LoVo (cell line): ENCODE measurements around the gene SH3PXD2A.
"Not testable (repeated sequence)": the region's sequence is repeated elsewhere in the genome, so short reads cannot be mapped to it uniquely, and the experiment has no call there.

Experiments used
- DNase-seq: peaks from one replicate; pipeline ENCODE4 v3.0.0-alpha.2; 2016; ENCODE audit warnings: low spot score

Gene SH3PXD2A

DNA sequence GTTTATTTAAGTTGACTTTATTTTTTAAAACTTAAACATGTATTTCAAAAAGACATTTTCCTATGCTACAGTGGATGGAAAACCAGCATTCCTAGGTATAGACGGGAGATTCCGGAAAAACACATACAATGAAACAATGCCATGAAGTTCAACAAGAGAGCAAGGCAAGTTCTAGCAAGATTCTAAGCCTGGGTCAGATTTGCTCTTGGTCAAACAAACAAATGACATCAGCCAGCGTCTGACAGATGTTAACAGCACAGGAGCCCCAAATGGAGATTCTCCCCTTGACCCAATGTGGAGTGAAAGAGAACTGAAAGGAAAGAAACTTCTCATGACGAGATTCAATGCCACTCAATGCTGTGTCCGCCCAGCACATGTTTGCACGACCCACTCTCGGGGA lies 212.0 kb downstream of the SH3PXD2A start:
- no peak for DNase-seq

DNA sequence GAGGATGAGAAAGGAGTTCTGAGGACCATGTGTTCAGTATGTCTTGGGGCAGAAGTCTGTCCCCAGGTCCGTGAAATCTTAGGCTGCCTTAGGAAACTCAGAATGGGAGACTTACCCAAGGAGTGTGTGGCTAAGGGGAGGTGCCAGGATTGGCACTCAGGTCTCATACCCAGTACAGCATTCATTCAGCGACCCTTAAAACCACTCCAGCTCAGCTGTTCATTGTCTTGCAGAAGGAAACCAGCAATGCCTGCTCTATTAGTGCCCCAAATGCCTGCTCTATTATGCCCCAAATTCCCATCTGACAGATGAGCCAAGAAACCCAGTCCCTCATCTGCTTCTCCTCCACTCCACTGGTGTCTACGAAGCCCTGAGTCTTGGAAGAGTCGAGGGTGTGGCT lies 214.1 kb downstream of the SH3PXD2A start:
- DNase-seq, result no peak

DNA sequence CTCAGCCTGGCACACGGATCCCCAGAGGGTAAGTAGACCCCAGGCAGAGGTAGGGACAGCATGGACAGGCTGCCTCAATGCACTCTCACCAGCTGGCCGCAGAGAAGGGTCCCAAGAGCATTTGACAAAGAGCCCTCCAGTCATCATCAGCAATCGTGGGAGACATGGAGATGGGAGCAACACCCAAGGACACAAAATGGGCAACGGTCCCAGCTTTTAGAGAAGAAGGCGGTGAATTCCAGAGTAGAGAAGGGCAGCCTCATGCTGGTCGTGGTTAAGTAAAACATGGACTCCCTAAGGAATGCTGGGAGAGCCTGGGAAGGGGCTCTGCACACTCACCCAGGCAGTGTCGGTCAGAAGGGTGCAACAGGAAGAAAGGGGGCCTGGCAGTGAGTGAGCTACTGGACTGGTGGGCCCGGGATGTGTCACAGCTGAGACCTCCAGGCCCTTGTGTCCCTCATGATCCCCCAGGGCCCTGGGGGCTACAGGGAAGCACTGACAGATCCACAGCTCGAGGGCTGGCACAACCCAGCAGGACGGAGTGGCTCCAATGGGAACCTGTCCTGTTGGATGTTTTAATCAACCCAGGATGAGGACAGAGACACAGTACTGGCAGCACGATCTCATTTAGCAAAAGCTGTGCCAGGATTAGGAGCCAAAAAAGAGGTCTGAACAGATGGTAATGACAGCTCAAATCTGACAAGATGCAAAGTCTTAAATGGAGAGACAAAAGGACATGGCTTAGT lies 214.8 kb downstream of the SH3PXD2A start:
- no peak for DNase-seq

DNA sequence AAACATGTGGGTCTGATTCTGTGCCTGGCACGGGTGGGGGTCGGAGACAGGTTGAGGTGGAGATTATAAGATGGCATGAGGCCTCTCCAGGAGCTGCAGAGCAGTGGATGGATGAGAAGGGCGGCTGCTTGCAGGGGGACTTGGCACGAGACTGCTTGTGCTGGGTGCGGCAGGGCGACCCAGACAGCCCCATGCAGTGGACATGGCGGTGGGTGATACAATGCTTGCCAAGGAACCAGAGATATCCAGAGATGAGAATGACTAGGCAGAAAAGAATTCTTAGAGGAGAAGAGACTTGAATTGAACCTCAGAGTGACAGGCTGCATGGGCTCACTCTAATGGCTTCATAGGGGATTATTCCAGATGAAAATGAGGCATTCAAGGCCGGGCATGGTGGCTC lies 216.4 kb downstream of the SH3PXD2A start:
- DNase-seq, result no peak

DNA sequence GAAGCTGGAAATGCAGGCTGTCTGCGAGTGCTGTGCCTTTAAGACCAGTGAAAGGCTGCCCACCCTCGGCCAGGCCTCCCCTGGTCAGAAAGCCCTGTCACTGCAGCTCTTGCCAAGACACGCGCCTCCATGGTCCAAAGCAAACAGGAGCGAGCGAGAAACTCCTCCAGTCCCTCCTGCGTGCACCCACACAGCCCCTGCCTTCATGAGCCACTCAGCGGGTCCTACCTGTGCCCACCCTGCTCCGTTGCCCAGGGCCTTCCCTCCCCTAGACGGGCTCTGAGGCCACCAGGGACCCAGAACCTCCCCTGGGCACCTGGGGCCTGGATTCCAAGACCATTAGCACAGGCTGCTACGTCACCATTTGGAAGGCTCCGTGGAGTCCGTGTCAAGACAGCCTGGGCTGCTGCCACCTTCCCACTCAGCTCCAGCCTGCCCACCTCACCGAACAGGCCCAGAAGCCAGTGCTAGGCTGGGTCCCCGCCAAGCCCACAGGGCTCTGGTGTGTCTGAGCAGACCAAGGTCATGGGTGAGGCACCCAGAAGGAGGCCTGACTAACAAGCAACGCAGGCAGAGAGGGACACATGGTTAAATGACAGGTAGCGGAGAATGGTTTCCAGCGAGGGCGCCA lies 217.3 kb downstream of the SH3PXD2A start:
- DNase-seq, result no peak

DNA sequence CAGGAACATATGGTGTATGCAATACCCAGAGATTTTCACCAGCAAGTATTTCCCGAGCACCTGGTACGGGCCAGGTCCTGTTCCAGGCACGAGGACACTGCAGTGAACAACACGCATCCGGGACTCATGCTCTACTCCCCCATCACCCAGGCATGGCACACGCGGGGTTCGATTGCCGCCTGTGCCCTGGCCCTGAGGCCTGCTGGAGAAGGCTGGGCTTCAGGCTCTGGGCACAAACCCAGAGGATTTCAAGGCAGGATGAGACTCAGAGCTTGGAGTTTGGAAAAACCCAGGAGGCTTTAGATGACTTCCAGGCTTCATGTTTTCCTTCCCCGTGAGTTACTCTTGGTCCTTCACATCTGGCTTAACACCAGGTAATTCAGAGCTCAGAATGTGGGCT lies 218.4 kb downstream of the SH3PXD2A start:
- DNase-seq, result no peak

DNA sequence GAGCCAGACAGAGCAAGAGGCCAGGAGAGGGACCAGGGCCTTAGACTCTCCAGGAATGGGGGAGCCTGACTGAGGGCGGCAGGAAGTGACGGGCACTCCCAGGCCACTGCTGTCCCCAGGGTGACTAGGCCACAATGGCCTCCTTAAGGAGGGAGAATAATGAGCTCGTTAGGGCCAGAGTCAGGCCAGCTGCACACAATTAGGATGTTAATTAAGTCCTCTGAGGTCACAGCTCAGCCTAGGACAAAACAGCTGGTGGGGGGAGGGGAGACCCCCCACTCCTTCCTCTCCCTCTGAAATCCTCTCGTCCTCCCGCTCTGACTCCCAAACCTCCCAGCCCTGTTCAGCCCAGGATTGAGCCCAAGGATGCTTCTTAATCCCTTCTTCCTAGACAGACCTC lies 218.9 kb downstream of the SH3PXD2A start:
- DNase-seq, result no peak

DNA sequence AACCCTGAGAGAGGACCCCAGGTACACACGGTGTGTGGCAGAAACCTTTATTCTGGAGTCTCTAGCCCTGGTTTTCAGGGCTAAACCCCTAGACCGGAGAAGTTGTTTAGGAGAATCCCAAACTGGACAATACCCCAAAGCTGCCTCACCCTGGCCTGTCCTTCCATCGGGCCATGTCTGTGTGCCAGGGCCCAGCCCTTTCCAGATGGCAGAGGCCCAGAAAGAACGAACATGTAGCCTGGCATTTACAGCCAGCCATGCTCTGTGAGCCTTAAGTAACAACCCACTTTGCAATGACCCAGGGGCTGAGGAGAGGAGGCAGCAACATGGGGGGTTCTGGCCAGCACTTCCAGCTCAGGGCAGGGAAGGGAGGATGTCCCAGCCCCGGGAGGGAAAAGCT lies 219.8 kb downstream of the SH3PXD2A start:
- no peak for DNase-seq

DNA sequence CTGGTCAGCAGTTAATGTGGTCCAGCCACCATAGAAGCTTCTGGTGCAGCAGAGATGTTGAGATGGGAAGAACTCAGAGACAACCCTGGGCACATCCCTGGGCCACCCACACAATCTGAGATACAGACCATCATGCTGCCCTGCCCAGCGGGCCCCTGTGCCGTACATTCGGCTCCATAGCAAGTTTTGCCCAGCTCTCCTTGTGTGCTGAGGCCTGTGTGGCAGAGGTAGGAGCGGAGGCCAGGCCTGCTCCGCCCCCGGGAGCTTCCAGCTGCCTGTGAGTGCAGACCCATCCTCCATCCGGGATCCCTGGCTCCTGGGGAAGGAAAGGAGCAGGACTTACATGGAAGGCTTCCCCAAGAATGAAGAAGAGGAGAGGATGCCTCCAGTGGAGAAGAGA lies 221.5 kb downstream of the SH3PXD2A start:
- DNase-seq, result no peak

DNA sequence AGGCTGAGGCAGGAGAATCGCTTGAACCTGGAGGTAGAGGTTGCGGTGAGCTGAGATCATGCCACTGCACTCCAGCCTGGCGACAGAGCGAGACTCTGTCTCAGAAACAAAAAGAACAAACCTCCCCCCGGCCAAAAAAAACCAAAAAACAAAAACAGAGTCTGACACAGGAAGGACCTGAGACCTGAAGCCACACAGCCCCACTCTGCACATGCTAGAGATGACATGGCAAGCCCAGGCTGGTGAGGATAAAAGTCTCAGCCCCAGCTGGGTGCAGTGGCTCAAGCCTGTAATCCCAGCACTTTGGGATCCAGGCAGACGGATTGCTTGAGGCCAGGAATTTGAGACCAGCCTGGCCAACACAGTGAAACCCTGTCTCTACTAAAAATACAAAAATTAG lies 222.5 kb downstream of the SH3PXD2A start:
- DNase-seq, result not testable (repeated sequence)

DNA sequence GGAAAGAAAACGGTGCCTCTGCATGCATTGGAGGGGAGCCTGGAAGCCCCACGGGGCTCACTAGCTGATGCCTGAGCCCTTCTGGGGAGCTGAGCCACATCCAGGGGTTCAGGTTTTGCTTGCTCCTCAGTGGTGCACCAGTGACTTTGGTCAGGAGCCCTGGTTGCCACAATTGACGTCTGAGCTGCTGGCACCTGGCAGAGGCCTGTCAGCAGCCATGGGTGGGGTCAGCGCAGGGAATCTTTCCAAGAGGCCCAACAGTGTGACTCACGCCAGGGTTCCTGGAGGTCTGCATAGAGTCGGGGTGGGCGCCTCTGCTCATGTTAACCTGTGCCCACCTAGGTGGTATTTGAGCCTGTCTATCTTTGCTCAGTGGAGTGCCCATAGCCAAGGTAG lies 223.1 kb downstream of the SH3PXD2A start:
- DNase-seq, result no peak

DNA sequence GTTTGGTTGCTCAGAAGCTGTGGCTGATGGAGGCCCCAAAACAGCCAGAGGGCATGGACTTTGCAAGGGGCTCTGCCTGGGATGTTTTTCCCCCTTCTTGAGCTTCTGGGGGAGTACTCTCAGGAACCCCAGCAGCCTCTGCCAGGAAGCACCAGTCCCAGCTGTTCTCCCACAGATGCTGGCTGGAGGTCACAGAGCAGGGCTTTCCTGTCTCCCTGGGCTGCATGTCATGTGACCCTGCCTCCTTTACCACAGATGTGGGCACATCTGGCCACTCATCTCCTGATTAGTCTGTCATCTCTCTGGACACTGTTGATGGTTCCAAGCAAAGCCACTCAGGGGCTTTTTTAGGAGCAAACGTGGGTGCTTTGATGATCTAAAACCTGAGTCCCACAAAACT lies 225.2 kb downstream of the SH3PXD2A start:
- DNase-seq, result no peak

DNA sequence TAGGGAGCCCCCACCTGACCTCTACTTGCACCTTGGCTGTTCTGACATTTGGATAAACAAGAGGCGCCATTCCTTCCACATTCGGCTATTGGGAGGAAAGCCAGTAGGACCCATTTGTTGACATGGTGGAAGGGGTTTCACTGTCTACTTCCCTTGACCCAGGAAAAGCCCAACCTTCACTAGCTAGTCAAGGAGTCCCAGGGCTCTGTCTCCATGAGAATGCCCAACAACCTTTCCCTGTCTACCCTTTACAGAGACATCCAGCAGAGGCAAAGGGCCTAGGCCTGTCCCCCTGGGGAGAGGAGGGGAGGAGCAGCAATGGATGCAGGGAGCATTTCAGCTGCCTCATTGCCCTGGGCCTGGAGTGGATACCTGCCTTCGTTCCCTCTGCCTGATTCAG lies 225.8 kb downstream of the SH3PXD2A start:
- DNase-seq, result no peak

DNA sequence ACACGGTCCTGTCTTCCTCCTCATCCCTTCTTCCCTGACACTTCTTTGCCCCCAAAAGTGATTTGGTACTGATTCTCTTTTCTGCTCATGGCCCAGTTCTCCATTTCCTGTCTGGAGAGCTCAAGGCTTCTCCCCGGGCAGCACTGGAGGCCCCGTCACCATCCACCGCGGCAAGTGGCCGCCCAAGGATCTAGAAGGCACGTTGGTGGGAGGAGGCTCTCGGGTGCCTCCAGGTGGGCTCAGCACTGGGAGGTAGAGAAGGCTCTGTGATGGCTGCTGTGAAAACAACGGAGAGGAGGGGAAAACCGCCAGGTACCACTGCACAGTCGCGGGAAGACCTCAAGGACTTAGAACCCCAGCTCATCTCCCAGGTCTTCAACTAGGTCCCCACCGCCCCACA lies 227.5 kb downstream of the SH3PXD2A start:
- no peak for DNase-seq

DNA sequence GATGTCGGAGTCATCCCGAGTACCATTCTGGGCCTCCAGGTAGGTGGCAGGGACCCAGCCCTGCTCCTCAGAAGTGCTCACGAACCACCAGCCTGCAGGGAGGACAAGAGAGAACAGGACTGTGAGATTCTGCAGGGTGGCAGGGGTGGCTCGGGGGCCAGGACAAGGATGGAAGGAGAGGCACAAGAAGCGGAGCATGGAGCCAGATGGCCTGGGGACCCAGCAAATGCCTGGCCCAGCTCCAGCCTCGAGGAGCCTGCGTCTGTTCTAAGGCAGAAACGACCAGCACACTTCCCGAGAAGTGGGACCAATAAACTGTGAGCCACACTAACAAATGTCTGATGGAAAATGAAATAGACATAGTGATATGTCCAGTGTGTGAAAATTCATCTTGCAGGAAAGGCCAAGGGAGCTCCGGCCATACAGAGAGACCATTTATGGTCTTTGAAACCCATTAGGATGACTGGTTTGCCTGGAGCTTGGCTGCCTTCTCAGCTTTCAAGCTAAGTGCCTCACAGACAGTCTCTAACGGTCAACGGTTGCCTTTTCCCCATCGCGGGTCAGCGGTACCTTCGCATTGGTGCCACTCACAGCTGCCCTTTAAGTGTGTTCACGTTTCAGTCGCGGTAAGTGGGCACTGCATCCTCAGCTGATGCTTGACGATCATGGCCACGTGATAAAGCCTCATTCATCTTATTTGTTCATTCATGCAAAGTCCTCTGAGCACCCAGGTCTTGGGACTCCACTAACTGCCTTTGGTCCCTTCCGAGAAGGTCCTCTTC lies 228.1 kb downstream of the SH3PXD2A start:
- DNase-seq, result no peak

DNA sequence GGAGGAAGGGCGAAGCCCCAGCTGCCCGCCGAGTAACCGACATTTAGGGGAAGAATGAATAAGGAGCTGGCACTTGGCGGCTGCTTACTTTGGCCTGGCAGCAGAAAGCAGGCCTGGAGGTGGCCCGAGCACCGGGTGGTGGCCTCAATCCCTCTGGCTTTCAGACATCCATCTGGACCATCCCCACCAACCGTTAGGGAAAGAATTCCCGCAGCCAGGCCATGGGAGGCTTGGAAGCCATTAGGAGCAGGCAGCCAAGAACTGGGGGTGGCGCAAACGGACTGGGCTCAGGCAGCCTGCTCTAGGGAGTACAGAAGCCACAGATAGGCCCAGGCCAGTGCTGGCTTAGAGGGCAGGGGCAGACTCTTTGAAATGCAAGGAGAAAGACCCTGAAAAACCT lies 229.2 kb downstream of the SH3PXD2A start:
- no peak for DNase-seq

DNA sequence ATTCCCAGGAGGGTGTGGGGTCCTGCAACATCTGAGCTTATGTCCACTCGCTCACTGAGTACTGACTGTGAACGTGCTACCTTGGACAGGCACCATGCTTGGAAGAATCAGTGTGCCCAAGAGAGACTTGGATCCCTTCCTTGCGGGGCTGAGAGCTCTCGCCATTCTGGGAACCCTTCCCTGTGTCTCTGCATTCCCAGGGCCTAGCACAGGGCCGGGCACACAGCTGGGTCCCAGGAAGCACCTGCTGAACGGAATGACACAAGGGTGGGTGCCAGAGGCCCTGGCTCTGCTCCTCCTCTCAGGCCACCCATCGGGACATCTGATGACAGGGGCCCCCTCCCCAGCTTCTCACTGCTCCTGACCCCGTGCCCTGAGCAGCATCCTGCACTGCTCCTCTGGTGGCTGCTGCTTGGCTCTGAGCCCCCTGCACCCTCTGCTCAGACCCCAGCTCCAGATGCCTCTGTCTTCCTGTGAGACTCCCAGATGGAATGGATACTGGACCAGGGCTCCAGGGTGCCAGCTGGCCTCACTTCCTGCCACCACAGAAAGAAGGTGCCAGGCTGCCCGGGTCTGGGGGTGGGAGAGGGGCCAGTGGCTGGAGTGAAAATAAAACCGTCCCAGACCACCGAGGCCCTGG lies 232.3 kb downstream of the SH3PXD2A start:
- no peak for DNase-seq

DNA sequence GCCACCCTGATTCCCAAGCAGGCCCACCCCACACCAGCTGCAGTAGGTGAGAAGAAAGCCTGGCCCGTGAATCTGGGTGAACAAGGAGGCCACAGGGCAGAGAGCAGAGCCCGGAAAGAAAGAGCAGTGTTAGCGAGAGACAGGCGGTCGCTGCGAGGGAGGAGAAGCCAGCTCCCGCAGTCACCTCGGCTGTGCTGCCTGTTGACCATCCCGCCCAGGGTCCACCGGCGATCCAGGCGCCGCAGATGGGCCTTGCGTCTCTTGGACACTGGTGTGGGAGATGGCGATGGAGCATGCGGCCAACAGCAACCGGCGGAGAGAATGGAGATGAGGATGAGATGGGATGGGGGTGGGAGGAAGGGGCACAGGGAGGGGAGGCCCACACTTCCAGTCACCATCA lies 233.1 kb downstream of the SH3PXD2A start:
- no peak for DNase-seq

DNA sequence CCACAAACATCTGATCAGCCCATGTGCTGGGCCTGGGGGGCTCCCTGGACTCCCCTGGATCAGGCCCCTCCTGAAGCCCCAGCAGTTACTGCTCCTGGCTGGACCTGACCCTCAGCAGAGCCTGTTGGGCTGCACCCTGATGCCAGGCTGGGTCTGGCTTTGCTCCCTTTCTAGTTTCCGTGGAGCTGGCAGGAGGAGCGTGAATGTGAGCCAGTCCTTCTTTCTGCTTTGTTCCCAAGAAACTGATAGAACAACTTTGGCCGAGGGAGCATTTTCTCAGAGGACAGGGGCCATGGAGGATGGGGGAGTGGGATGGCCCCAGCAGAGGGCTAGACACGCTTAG lies 233.6 kb downstream of the SH3PXD2A start:
- DNase-seq, result no peak

DNA sequence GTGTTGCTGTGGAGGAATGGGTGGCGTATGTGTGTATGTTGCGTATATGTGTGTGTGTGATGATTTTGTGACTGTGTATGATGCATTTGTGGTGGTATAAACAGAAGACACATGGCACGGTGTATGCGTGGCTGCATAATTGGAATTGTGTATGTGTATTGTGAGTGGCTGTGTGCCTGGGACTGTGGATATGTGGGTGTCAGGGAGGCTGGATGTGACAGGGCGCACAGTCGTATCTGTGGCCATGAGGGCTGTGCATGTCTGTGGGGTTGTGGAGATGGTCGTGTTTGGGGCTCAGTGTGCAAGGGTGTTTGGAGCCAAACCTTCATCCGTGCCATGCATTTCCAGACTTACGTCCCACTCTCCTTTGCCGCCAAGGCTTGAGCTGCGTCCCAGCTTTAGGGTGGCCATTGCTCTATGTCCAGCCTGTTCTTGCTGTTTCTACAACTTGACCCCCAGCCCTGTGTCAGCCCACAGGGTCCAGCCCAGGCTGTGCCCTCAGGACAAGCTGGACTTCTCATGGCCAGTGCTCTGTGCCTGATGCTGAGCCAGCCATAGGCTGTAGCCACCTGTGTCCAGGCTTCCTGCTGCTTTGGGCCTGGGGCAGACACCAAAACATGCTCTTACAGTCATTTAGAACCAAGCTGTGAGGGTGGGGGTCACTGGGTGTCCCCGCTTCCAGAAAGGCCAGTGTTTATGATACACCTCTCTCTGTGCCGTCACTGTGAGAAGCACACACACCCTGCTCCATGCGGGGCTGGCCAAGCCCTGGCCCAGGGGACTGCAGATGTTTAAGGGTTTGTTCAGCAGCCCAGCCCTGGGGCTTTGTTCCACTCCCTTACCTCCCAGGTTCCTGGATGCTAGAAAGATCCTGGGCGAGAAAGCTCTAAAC lies 234.2 kb downstream of the SH3PXD2A start:
- DNase-seq, result no peak

DNA sequence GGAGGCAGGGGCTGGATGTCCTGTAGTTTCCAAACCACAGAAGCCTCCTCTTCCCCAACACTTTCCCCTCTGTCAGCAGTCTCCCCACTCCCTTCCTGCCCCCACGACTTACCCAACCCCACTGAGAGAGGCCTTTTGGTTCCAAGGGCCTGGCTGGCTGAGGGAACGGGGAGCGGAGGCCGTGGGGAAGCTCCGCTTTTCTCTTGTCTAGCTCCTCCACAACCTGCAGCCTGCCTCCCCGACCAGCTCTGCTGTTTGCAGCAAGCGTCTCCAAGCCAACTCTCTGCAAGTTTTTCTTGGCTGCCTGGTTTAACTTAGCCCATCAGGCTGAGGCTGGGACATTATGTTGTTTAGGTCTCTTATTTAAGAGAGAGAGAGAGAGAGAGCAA lies 235.0 kb downstream of the SH3PXD2A start:
- no peak for DNase-seq
